GM18511 (cell line): Measurements from ENCODE around the gene RGS1.
A peak's percentile ranks its signal among the peaks of the same experiment; 100 is the strongest.

ENCODE experiments used
- ATAC-seq: cut with Tn5 transposase; IDR thresholded peaks from one replicate; pipeline ENCODE4 v1.9.1; 2021; ENCODE audit warnings: mild to moderate bottlenecking, moderate library complexity; ENCODE audit not compliant: unreplicated experiment

RGS1 gene

GRCh38 chr1:192579010-192579738 is 3.6 kb downstream of the RGS1 start:
- ATAC-seq: no peak

DNA sequence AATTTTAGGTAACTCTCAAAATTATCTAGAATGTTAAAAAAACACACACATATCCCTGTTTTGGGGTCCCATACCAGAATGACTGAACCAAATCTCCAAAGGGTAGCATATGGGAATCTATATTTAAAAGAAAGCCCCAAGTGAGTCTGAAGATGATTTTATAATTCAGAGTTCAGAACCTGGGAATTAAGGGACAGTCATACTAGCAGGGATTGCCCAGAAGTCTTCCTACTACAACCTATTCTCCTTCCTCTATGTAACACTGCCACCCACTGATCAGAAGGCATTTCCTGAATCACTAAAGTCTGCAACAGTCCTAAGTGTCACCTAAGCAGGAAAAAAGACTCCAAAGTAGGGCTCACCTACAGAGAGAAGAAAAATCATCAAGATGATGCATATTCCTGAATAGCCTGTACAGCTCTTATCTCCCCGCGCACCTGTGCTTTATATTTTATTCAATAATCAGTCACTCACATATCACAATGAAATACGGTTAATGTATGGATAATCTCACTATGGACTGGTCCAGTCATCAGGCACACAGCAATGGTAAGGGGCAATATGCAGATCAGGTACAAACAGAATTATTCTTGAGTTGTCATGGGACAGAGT is 4.9 kb downstream of the RGS1 start:
- ATAC-seq: peak; percentile 34

- ATAC-seq: peak; percentile 9
These were observed 5.8 kb downstream of the RGS1 start for GRCh38 chr1:192581131-192581927.

GRCh38 chr1:192584866-192585265 is 9.3 kb downstream of the RGS1 start:
- no peak for ATAC-seq

DNA sequence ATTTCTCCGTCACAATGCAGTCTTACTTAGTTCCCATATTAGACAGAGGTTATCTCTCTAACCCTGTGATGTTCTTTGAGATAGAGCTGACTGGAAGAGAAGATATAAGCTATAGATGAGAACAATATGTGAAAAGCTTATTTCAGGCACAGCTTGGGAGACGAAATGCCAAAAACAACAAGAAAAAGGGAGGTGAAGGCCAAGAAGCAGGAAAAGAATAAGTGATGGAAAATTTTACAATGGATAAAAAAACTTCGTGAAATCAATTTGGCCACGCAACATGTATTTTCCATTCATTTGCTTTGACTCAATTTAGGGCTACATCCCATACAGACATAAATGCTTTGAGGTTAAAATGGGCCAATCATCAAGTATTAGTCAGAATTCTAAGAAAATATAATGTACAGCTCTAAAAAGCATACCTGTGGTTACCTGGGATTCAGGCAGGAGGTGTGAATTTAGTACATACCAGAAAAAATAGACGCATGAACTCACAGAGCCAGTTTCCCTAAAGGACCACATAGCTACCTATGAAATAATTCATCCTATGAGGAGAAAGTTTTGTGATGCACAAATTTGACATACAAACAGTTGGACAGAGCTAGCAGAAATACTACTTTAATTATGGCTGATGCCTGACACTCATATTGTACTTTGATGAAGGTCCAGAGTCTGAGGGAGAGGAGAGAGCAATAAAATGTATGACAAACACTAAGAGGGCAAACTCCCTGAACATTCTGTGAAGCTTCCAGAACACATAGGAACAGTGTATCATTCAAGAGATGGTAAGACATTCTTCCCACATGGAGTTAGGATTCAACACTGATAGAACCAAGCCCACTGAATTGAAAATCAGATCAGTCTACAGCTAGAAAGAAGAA is 12.1 kb downstream of the RGS1 start:
- no peak for ATAC-seq

- no peak for ATAC-seq
These were observed 13.0 kb downstream of the RGS1 start for GRCh38 chr1:192588546-192588945.

- no peak for ATAC-seq
These were observed 14.2 kb downstream of the RGS1 start for GRCh38 chr1:192589813-192590212.

DNA sequence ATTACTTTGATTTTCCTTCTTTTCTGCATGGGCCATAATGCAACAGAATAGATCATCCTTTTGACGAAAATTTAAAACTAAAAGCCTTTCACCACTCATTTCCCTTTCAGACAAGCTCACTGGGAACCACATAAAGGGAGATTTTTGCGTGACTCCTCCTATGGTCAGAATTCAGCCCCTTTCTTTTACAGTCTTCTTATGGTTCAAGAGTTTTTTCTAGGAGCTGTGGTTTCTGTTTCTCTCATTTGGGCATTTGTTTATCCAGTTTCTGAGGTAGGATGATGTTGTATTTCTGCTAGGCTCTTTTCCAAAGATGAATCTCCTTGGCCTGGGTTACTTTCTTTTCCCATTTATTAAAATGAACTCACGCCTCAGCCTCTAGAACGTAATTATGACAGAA is 16.9 kb downstream of the RGS1 start:
- peak; percentile 55 for ATAC-seq

GRCh38 chr1:192592981-192593708 is 17.6 kb downstream of the RGS1 start:
- ATAC-seq: peak; percentile 25

GRCh38 chr1:192595299-192595698 is 19.7 kb downstream of the RGS1 start:
- no peak for ATAC-seq

GRCh38 chr1:192598589-192598988 is 23.0 kb downstream of the RGS1 start:
- no peak for ATAC-seq

DNA sequence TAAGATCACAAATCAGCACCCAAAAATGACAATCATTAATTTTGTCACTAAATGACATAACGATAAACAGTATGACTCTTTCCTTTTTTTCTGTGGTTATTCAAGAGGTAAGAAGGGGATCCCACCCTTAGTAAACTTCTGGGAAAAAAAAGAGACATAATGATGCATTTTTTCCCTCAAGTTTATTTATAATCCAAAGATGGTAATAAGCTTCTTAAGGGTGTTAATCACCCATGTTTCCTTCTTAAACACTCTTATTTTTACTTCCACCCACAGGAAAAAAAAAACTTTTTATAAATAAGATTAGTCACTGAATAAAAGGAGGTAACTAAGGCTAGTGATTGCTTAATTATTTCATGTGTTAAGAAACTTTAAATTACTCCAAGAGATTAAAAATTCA is 24.7 kb downstream of the RGS1 start:
- ATAC-seq: no peak

- peak; percentile 68 for ATAC-seq
These were observed 25.6 kb downstream of the RGS1 start for GRCh38 chr1:192601143-192601542.

DNA sequence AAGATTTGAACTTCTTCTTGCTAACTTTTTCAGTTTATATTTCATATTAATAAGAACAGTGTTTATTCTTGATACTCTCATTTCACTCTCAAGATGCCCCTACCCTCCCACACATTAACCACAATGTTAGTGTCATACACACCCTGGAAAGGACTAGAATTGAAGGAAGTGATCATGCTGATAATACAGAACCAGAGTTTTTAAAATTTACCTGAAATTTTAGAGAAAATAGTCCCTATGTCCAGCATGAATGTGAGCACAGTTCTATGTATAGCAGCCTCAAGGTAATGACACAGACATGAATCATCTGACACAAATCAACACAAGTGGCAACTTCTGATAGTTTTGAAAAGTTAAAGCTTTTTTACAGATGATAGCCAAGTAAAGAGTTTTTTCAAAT is 26.0 kb downstream of the RGS1 start:
- peak; percentile 50 for ATAC-seq

GRCh38 chr1:192602757-192603156 is 27.2 kb downstream of the RGS1 start:
- no peak for ATAC-seq

- ATAC-seq: no peak
These were observed 27.7 kb downstream of the RGS1 start for GRCh38 chr1:192603218-192603787.

DNA sequence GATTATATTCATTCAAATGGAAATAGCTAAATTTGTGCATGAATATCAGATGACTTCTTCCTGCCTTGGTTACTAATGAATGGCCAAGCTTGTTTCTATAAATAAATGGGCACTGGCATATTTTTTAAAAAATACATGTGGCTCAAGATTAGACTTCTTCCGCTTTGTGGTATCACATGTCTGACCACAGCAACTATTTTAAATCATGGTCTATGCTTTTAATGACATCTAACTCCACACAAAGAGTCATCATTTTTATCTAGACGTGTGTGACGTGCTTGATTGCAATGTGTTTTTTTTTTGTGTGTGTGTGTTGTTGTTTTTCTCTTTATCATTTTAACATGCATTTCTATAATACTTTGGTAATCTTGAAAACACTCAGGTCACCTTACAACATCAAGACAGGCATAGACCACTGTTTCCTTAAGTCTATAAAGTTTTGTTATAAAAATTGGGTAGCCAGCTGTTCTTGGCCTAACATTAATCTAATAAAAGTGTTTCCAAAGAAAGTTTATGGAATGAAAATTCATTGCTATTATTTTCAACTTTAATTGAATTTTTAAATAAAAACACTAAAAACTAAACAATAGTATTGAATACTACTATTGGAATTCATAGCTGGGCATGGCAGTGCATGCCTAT is 29.5 kb downstream of the RGS1 start:
- peak; percentile 40 for ATAC-seq

GRCh38 chr1:192608671-192609070 is 33.1 kb downstream of the RGS1 start:
- no peak for ATAC-seq
